DOHH2 (cell line): Measurements from ENCODE around the gene GREB1L.

Experiments used
- H3F3A ChIP-seq: fragments of 200-600 bp; sonication (generic), shearing (Covaris generic); 2 replicates; pipeline ENCODE4 v1.6.0; 2016; ENCODE audit warnings: antibody characterized with exemption, mild to moderate bottlenecking; ENCODE audit not compliant: control insufficient read depth, insufficient read depth
- H3K27ac ChIP-seq: fragments of 200-600 bp; sonication (generic); 2 replicates; pipeline ENCODE4 v1.5.1; 2014; ENCODE audit warnings: low read depth, mild to moderate bottlenecking, low read length, moderate library complexity
- H3K27me3 ChIP-seq: fragments of 200-600 bp; sonication (generic); 2 replicates; pipeline ENCODE4 v1.6.1; 2014; ENCODE audit warnings: mild to moderate bottlenecking, low read length, mixed read lengths; ENCODE audit not compliant: control insufficient read depth
- H3K36me3 ChIP-seq: fragments of 200-600 bp; sonication (generic); 2 replicates; pipeline ENCODE4 v1.6.1; 2014; ENCODE audit warnings: mild to moderate bottlenecking, low read length, moderate library complexity, mixed read lengths; ENCODE audit not compliant: control insufficient read depth
- H3K4me1 ChIP-seq: fragments of 200-600 bp; sonication (generic); 2 replicates; pipeline ENCODE4 v1.6.1; 2014; ENCODE audit warnings: mild to moderate bottlenecking, low read length, mixed read lengths; ENCODE audit not compliant: control insufficient read depth
- H3K4me2 ChIP-seq: fragments of 200-600 bp; sonication (generic); 2 replicates; pipeline ENCODE4 v1.6.0; 2014; ENCODE audit warnings: mild to moderate bottlenecking, low read length, moderate library complexity
- H3K4me3 ChIP-seq: fragments of 200-600 bp; sonication (generic); 2 replicates; pipeline ENCODE4 v1.5.1; 2014; ENCODE audit warnings: mild to moderate bottlenecking, low read length, mixed read lengths
- H3K79me2 ChIP-seq: fragments of 200-600 bp; sonication (generic); 2 replicates; pipeline ENCODE4 v1.6.1; 2014; ENCODE audit warnings: mild to moderate bottlenecking, low read length, mixed read lengths; ENCODE audit not compliant: control insufficient read depth
- H3K9me2 ChIP-seq: fragments of 200-600 bp; sonication (generic); replicated peaks from 2 replicates; pipeline ENCODE4 v1.6.1; 2014; ENCODE audit warnings: mild to moderate bottlenecking, low read length, mixed read lengths; ENCODE audit not compliant: control insufficient read depth
- H3K9me3 ChIP-seq: fragments of 200-600 bp; sonication (generic); 2 replicates; pipeline ENCODE4 v1.6.1; 2014; ENCODE audit warnings: antibody characterized with exemption, low read length, mixed read lengths; ENCODE audit not compliant: control insufficient read depth, insufficient read depth
- H4K20me1 ChIP-seq: fragments of 200-600 bp; sonication (generic); 2 replicates; pipeline ENCODE4 v1.6.0; 2014; ENCODE audit warnings: low read depth, mild to moderate bottlenecking, antibody characterized with exemption, low read length, moderate library complexity; ENCODE audit not compliant: control insufficient read depth, insufficient read depth
- CTCF ChIP-seq: fragments of 200-600 bp; sonication (generic); IDR thresholded peaks from one replicate; pipeline ENCODE4 v1.5.1; 2014; ENCODE audit warnings: antibody characterized with exemption, mild to moderate bottlenecking, low read depth, low read length; ENCODE audit not compliant: poor library complexity, severe bottlenecking
- EZH2phosphoT487 ChIP-seq: fragments of 200-600 bp; sonication (generic); IDR thresholded peaks from 2 replicates; pipeline ENCODE4 v1.6.1; 2017; ENCODE audit warnings: borderline replicate concordance, mild to moderate bottlenecking, antibody characterized with exemption, low read length, moderate library complexity, mixed read lengths

Gene GREB1L

GRCh38 chr18:21571772-21572171, 329.7 kb downstream of the GREB1L start:
- Histone ChIP-seq H3K36me3 (peaks cover 84% of the 10 kb centered on the region), H3K4me1 (no peaks in the 10 kb centered on the region), H3K4me3 (no peak overlapping the region), H4K20me1 (no peaks in the 10 kb centered on the region), H3K9me2 (no peaks in the 10 kb centered on the region), H3K79me2 (peaks cover 4% of the 10 kb centered on the region), H3K27ac (no peak overlapping the region), H3K27me3 (no peaks in the 10 kb centered on the region), H3K9me3 (no peaks in the 10 kb centered on the region), H3F3A (peaks cover 8% of the 10 kb centered on the region; the same call in 1 of the 2 replicates), H3K4me2 (no peak overlapping the region)
- TF ChIP-seq CTCF (no peak), EZH2phosphoT487 (no peak)
